NCI-H226 (cell line): ENCODE measurements around the gene TAF1.
"Not testable (repeated sequence)": the region's sequence is repeated elsewhere in the genome, so short reads cannot be mapped to it uniquely, and the experiment has no call there.

Experiments used
- DNase-seq: peaks from one replicate; pipeline ENCODE4 v3.0.0-alpha.2; 2015

The TAF1 gene

GRCh38 chrX:71432733-71433132, 66.6 kb downstream of the TAF1 start:
- DNase-seq: no peak

- no peak for DNase-seq
These were observed 72.6 kb downstream of the TAF1 start for GRCh38 chrX:71438750-71439149.

DNA sequence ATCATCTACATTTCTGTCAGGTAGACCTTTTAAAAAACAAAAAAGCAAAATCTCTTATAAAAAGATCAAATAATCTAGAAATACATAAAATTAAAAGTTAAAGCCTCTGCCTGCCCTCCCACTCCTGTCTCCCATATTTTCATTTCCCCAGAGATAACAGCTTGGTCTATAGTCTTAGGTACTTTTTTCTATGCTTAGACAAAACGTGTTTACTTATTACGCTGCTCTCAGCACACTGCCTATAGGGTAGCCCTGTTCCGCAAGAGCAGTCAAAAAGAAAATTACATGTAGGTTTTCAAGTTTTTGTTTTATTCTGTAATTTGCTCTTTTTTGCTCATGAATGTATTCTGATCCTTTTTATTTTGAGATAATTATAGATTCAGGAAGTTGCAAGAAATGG, 73.3 kb downstream of the TAF1 start:
- no peak for DNase-seq

DNA sequence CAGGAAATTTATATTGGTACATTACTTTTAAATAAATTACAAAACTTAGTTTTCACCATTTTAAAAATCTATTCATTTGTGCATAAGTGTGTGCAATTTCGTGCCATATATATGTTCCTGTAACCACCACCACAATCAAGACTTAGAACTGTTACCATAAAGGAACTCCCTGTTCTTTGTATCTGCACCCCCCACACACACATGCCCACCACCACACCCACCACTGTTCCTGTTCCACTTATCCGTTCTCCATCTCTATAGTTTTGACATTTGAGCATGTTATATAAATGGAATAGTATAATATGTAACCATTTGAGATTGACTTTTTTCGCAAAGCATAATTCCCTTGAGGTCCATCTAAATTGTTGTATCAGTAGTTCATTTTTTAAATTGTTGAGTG, 73.7 kb downstream of the TAF1 start:
- DNase-seq: no peak

GRCh38 chrX:71440401-71440800, 74.2 kb downstream of the TAF1 start:
- DNase-seq: no peak

DNA sequence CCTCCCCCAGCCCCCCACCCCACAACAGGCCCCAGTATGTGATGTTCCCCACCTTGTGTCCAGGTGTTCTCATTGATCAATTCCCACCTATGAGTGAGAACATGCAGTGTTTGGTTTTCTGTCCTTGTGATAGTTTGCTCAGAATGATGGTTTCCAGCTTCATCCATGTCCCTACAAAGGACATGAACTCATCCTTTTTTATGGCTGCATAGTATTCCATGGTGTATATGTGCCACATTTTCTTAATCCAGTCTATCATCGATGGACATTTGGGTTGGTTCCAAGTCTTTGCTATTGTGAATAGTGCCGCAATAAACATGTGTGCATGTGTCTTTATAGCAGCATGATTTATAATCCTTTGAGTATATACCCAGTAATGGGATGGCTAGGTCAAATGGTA, 75.7 kb downstream of the TAF1 start:
- DNase-seq: not testable (repeated sequence)

DNA sequence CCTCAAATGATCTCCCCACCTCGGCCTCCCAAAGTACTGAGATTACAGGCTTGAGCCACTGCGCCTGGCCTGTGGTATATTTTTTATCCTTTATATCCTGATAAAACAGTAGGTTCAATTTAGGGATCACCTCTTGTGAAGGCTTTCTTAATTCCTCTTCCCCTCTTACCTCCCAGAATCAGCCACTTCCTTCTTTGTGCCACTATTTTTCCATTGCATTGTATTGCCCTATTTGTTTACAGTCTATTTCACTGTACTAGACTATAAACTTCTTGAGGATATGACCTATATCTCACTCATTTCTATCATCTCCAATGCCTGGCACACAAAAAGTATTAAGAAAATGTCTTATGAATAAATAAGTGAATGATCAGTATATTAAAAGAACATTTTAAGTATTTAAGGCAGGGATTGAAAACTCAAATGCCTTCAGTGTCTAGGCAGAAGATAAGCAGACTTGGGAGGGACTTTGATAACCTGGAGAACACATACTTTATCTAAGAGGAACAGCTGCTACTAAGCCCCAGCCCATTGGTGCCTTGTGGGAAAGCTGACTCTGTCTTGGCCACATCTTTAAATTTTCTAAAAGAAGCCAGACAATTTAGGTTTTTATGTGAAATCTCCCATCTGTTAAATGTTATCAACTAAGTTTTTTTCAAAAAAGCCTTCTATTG, 84.4 kb downstream of the TAF1 start:
- DNase-seq: no peak

- DNase-seq: not testable (repeated sequence)
These were observed 85.4 kb downstream of the TAF1 start for GRCh38 chrX:71451518-71451917.

DNA sequence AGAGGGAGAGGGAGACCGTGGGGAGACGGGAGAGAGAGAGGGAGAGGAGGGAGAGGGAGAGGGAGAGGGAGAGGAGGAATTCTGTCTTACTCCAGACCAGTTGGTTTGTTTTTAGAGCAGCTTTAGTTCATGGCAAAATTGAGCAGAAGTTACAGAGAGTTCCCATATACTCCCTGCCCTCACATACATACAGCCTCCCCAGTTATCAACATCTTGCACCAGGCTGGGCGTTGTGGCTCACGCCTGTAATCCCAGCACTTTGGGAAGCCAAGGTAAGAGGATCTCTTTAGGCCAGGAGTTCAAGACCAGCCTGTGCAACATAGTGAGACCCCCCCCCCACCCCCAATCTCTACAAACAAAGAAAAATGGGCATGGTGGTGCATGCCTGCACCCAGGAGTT, 86.9 kb downstream of the TAF1 start:
- no peak for DNase-seq

DNA sequence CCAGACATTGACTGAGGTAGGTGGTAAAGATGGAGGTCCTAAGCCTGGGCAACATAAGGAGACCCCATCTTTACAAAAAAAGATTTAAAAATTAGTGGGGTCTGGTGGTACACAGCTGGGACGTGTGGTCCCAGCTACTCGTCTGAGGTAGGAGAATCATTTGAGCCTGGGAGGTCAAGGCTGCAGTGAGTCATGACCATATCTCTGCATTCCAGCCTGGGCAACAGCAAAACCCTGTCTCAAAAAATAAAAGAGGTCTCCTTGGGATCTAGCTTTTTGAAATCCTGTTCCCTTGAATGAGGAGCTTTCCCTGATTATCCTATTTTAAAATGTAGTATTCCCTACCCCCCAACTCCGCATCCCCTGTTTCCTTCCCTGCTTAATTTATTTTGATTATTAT, 88.1 kb downstream of the TAF1 start:
- DNase-seq: no peak

DNA sequence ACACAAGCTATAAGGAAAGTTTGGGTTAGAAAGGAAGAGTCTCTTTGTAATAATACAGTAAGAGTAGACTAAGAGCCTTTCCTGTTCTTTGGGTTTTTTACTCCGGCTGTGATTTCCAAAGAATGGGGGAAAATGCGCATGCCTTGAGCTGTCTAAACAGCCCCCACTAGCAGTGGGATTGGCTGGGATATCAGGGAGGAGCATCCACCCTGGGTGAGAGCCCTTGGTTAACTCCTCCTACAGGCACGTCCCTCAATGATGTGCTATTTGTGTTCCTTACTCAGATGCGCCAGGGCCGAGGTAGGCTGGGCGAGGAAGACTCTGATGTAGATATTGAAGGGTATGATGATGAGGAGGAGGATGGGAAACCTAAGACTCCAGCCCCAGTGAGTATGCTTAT, 92.7 kb downstream of the TAF1 start:
- DNase-seq: no peak

DNA sequence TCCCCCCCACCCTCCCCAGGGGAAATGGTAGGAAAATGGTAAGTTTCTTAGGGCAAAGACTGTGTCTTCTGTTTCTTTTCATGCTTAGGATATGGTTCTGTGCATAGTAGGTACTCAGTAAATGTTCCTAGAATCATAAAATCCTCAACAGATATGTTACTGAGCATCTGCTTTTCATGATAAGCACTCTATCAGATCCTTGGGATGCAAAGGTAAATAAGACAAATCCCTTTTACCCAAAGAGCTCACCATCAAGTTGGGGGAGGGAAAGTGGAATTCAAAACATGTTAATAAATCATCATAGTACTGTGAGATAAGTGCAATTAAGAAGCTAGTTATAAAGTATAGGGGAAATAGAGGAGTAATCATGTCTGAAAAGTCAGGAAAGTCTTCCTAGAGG, 98.8 kb downstream of the TAF1 start:
- no peak for DNase-seq

DNA sequence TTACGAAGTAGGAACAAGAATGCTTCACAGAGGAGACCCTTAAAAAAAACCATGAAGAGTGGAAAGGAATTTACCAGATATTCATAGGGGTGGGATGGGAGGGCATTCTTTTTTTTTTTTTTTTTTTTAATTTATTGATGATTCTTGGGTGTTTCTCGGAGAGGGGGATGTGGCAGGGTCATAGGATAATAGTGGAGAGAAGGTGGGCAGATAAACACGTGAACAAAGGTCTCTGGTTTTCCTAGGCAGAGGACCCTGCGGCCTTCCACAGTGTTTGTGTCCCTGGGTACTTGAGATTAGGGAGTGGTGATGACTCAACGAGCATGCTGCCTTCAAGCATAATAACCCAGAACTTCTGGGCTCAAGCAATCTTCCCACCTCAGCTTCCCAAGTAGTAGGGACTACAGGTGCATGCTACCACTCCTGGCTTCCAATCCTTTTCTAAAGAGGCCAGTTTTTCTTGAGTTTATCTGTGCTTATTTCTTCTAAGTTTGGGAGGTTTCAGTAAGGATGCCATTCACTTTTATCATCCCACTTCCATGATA, 100.9 kb downstream of the TAF1 start:
- DNase-seq: no peak

- DNase-seq: no peak
These were observed 109.8 kb downstream of the TAF1 start for GRCh38 chrX:71475785-71476540.

DNA sequence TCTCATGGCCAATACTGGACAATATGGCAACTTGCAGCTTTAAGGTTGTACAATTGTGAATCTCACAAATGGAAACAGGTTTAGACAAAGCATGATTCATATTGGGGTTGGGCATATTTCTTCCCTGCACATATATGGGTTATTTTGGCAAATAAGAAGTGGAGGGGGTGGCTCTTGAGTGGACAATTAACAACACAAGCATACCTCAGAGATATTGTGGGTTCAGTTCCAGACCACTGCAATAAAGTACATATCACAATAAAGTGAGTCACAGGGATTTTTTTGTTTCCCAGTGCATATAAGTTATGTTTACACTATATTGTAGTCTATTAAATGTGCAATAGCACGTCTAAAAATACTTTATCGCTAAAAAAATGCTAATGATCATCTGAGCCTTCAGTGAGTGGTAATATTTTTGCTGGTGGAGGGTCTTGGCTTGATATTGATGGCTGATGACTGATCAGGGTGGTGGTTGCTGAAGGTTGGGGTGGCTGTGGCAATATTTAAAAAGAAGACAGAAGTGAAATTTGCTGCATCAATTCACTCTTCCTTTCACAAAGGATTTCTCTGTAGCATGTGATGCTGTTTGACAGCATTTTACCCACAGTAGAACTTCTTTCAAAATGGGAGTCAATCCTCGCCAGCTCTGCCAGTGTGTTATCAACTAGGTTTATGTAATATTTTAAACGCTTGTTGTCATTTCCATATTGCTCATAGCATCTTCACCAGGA, 116.2 kb downstream of the TAF1 start:
- no peak for DNase-seq

DNA sequence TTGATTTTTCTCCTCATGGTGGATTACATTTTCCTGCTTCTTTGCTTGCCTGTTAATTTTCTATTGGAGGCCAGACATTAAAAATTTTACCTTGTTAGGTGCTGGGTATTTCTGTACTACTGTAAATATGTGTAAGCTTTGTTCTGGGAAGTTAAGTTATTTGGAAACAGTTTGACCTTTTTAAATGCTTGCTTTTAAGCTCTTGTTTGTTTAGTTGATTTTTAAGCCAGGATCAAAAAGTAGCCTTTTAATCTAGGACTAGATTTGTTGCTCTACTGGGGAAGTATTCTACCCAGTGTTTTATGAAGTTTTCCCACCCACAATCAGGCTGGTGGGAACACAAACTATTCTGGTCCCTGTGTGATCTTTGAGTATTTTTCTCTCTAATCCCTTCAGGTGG, 121.7 kb downstream of the TAF1 start:
- DNase-seq: no peak

DNA sequence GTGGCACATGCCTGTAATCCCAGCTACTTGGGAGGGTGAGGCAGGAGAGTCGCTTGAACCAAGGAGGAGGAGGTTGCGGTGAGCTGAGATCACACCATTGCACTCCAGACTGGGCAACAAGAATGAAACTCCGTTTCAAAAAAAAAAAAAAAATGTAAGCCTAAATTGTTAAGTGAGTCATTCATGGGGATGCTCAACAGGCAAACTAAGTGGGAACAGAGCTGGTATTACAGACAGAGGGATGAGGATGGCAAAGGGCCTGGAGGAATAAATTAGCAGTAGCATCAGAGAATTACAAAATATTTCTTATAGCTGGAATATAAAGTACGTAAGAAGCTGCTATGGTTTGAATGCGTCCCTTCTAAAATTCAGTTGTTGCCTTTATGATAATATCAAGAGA, 123.4 kb downstream of the TAF1 start:
- no peak for DNase-seq

DNA sequence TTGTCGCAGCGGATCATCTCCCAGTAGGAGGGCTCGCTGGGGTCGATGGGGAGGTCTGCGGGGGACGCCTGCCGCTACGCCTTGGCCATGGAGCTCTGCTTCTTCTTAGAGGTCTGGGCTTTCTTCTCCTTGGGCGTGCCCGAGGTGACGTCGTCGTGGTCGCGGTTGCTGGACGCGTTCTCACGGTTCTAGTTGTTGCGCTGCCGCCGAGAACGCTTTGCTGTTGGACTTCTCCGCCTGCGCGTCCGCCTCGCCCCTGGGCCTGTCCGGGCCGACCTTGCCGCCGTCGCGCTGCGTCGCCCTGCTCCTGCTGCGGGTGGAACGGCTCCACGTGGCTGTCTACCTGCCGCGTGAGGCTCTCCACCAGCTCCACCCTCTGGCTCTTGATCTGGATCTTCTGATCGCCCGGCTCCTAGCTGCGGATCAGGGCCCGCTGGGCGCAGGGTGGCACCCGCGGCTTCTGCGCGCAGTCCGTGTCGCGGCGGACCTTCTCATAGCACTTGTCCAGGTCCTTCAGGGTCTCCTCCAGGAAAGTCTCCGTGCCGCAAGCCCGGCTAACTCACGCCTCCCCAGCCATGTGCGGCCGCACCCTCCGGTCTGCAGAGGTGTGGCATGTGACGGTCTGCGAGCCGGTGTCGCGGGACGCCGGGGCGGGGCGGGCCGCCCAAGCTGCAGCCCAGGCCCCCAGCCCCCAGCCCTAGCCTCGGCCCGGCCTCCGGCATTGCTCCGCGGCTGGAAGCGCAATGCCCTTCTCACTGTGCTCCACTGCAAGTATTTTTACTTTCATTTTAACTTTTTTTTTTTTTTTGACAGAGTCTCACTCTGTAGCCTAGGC, 126.3 kb downstream of the TAF1 start:
- no peak for DNase-seq

- no peak for DNase-seq
These were observed 127.0 kb downstream of the TAF1 start for GRCh38 chrX:71493111-71493613.

DNA sequence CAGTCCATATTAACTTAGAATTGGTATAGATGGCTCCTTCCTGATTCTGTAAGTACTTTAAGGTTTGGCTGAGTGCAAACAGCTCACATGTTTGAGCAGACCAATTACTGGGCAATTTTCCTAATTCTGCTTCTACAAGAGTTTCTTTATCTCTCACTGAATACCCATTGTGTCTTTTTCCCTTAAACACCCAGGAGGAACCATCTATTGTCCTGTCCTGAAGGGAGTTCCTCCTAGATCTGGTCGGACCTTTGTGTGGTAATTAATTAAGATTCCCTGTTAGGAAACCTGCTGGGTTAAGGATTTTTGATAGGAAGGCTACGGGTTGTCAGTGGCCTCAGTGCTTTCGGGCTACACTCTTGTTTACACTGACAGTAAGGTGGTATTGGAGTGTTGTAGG, 129.8 kb downstream of the TAF1 start:
- not testable (repeated sequence) for DNase-seq

DNA sequence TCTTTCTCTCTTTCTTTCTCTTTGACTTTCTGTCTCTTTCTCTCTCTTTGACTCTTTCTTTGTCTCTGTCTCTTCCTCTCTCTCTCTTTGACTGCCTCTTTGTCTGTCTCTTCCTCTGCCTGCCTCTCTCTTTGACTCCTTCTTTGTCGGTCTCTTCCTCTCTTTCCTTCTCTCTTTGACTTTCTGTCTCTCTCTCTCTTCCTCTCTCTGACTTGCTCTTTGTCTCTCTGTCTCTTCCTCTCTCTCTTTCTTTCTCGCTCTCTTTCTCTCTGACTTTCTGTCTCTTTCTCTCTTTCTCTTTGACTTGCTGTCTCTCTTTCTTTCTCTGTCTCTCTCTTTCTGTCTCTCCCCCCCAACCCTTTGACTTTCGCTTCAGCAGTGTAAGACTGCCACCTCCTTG, 130.3 kb downstream of the TAF1 start:
- no peak for DNase-seq

DNA sequence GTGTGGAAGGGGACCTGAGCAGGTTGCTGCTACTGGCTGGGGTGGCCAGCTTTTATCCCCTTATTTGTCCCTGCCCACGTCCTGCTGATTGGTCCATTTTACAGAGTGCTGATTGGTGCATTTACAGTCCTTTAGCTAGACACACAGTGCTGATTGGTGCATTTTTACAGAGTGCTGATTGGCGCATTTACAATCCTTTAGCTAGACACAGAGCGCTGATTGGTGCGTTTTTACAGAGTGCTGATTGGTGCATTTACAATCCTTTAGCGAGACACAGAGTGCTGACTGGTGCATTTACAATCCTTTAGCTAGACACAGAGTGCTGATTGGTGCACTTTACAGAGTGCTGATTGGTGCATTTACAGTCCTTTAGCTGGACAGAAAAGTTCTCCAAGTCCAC, 135.9 kb downstream of the TAF1 start:
- not testable (repeated sequence) for DNase-seq

DNA sequence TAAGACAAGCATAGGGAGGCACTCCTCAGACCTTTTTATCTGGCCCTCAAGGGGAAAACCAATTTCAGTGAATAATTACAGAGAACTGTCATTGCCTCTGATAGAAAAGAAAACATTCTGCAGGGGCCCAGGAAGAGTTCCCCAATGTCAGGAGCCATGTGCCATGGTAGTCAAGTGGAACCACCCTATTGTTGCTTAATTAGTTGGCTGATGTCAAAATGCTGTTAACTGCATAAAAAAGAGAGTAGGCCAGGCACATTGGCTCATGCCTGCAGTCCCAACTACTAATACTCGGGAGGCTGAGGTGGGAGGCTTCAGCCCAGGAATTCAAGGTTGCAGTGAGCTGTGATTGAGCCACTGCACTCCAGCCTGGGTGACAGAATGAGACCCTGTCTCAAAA, 138.2 kb downstream of the TAF1 start:
- DNase-seq: no peak
